ENCODE data around the gene TWIST1.
A peak's percentile ranks its signal among the peaks of the same experiment; 100 is the strongest.

Gene TWIST1

GRCh38 chr7:19101909-19102308, 15.5 kb downstream of the TWIST1 start:
- Histone ChIP-seq H3K4me3 (ENCODE audit: low read length, poor library complexity, severe bottlenecking) (no peak overlapping the region), H3F3A (ENCODE audit: low read depth) (no peaks in the 10 kb centered on the region), H3K36me3 (ENCODE audit: insufficient read depth, low read length) (no peaks in the 10 kb centered on the region), H3K4me2 (ENCODE audit: low read depth, low read length, poor library complexity, severe bottlenecking) (no peak overlapping the region), H3K9me3 (ENCODE audit: insufficient read depth, low read depth, low read length) (no peaks in the 10 kb centered on the region), H3K27me3 (ENCODE audit: insufficient read depth, low read length, poor library complexity, severe bottlenecking) (no peaks in the 10 kb centered on the region), H3K4me1 (ENCODE audit: insufficient read depth, low read length, poor library complexity, severe bottlenecking) (peaks cover 4% of the 10 kb centered on the region), H2AFZ (ENCODE audit: low read length) (no peak overlapping the region), H4K20me1 (ENCODE audit: insufficient read depth, low read length, poor library complexity, severe bottlenecking) (no peaks in the 10 kb centered on the region), H3K9ac (ENCODE audit: low read depth, low read length, poor library complexity, severe bottlenecking) (no peak overlapping the region), H3K79me2 (ENCODE audit: insufficient read depth, low read length) (no peaks in the 10 kb centered on the region), H3K9me2 (replicated peaks; ENCODE audit: low read depth, low read length) (no peaks in the 10 kb centered on the region)
- TF ChIP-seq EZH2phosphoT487 (IDR thresholded peaks at IDR 0.05; ENCODE audit: borderline replicate concordance): no peak
- no peak for TF ChIP-seq CTCF (conservative IDR thresholded peaks at IDR 0.05; ENCODE audit: low read length)

GRCh38 chr7:19101472-19101871, 16.0 kb downstream of the TWIST1 start:
- Histone ChIP-seq H2AFZ (ENCODE audit: low read length) (0 out of 2 replicates have a peak overlapping the region, but pooled peaks have one; percentile 5), H3K4me2 (ENCODE audit: low read depth, low read length, poor library complexity, severe bottlenecking) (no peak overlapping the region), H3K36me3 (ENCODE audit: insufficient read depth, low read length) (no peaks in the 10 kb centered on the region), H3K9me3 (ENCODE audit: insufficient read depth, low read depth, low read length) (no peaks in the 10 kb centered on the region), H3K79me2 (ENCODE audit: insufficient read depth, low read length) (no peaks in the 10 kb centered on the region), H3K9me2 (replicated peaks; ENCODE audit: low read depth, low read length) (no peaks in the 10 kb centered on the region), H3K4me3 (ENCODE audit: low read length, poor library complexity, severe bottlenecking) (no peak overlapping the region), H3K27me3 (ENCODE audit: insufficient read depth, low read length, poor library complexity, severe bottlenecking) (no peaks in the 10 kb centered on the region), H3K9ac (ENCODE audit: low read depth, low read length, poor library complexity, severe bottlenecking) (no peak overlapping the region), H3F3A (ENCODE audit: low read depth) (no peaks in the 10 kb centered on the region), H4K20me1 (ENCODE audit: insufficient read depth, low read length, poor library complexity, severe bottlenecking) (no peaks in the 10 kb centered on the region), H3K4me1 (ENCODE audit: insufficient read depth, low read length, poor library complexity, severe bottlenecking) (peaks cover 4% of the 10 kb centered on the region)
- TF ChIP-seq CTCF (conservative IDR thresholded peaks at IDR 0.05; ENCODE audit: low read length) (no peak), EZH2phosphoT487 (IDR thresholded peaks at IDR 0.05; ENCODE audit: borderline replicate concordance) (no peak)

GRCh38 chr7:19099924-19100323, 17.5 kb downstream of the TWIST1 start:
- TF ChIP-seq CTCF (conservative IDR thresholded peaks at IDR 0.05; ENCODE audit: low read length): no peak
- TF ChIP-seq EZH2phosphoT487 (IDR thresholded peaks at IDR 0.05; ENCODE audit: borderline replicate concordance): no peak
- Histone ChIP-seq H3K9me3 (ENCODE audit: insufficient read depth, low read depth, low read length) (no peaks in the 10 kb centered on the region), H3K4me2 (ENCODE audit: low read depth, low read length, poor library complexity, severe bottlenecking) (no peak overlapping the region), H3K27me3 (ENCODE audit: insufficient read depth, low read length, poor library complexity, severe bottlenecking) (no peaks in the 10 kb centered on the region), H4K20me1 (ENCODE audit: insufficient read depth, low read length, poor library complexity, severe bottlenecking) (no peaks in the 10 kb centered on the region), H3K4me1 (ENCODE audit: insufficient read depth, low read length, poor library complexity, severe bottlenecking) (peaks cover 4% of the 10 kb centered on the region), H3F3A (ENCODE audit: low read depth) (no peaks in the 10 kb centered on the region), H3K79me2 (ENCODE audit: insufficient read depth, low read length) (no peaks in the 10 kb centered on the region), H3K36me3 (ENCODE audit: insufficient read depth, low read length) (no peaks in the 10 kb centered on the region), H2AFZ (ENCODE audit: low read length) (no peak overlapping the region), H3K4me3 (ENCODE audit: low read length, poor library complexity, severe bottlenecking) (no peak overlapping the region), H3K9ac (ENCODE audit: low read depth, low read length, poor library complexity, severe bottlenecking) (no peak overlapping the region), H3K9me2 (replicated peaks; ENCODE audit: low read depth, low read length) (no peaks in the 10 kb centered on the region)
